ENCODE results near the gene AGAP1. TPM values are rescaled to one million over a fixed set of nuclear protein-coding genes. Genes with fewer than 3 reads are reported as not detected.

Gene AGAP1
- total RNA-seq, 1 experiment from 2014 or later: 25.8 TPM

- peaks cover 8 to 10% of the 10 kb centered on the region in 2 experiments for H3K4me1 Mint-ChIP-seq
- TF ChIP-seq, protein P1, sequence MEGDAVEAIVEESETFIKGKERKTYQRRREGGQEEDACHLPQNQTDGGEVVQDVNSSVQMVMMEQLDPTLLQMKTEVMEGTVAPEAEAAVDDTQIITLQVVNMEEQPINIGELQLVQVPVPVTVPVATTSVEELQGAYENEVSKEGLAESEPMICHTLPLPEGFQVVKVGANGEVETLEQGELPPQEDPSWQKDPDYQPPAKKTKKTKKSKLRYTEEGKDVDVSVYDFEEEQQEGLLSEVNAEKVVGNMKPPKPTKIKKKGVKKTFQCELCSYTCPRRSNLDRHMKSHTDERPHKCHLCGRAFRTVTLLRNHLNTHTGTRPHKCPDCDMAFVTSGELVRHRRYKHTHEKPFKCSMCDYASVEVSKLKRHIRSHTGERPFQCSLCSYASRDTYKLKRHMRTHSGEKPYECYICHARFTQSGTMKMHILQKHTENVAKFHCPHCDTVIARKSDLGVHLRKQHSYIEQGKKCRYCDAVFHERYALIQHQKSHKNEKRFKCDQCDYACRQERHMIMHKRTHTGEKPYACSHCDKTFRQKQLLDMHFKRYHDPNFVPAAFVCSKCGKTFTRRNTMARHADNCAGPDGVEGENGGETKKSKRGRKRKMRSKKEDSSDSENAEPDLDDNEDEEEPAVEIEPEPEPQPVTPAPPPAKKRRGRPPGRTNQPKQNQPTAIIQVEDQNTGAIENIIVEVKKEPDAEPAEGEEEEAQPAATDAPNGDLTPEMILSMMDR (conservative IDR thresholded peaks at IDR 0.05): no peak
- H2BK5ac ChIP-seq (ENCODE audit: insufficient read length, low read length): no peak overlapping the region
- peaks cover 3% of the 10 kb centered on the region for H3K23me2 ChIP-seq (ENCODE audit: insufficient read length, low read depth, low read length, poor library complexity, severe bottlenecking)
- peaks cover 13% of the 10 kb centered on the region; the same call in 1 of the 2 replicates for H3K27me3 Mint-ChIP-seq (ENCODE audit: low read depth)
- H2BK12ac ChIP-seq (ENCODE audit: insufficient read length, low read depth, low read length): no peak overlapping the region
- no peak overlapping the region for H3T11ph ChIP-seq (ENCODE audit: low read length)
- no peaks in the 10 kb centered on the region for H3K9me3 Mint-ChIP-seq
- WGBS (ENCODE audit: extremely low coverage, insufficient read length, low lambda C conversion rate): no CpG with 5 or more reads among the region's 5 CpGs
- no peak overlapping the region for H3K23ac ChIP-seq (ENCODE audit: insufficient read length, low read depth, low read length)
- H3K27ac ChIP-seq (ENCODE audit: insufficient read length, low read depth, low read length): no peak overlapping the region
- no peak overlapping the region for H3K27ac Mint-ChIP-seq
- H3K79me1 ChIP-seq (ENCODE audit: insufficient read depth, low read depth, low read length, poor library complexity, severe bottlenecking): no peaks in the 10 kb centered on the region
- H3K4me3 Mint-ChIP-seq: no peak overlapping the region
- H3K18ac ChIP-seq (ENCODE audit: insufficient read length, low read depth, low read length): no peak overlapping the region
- no peak for DNase-seq
- no peak overlapping the region for H2AK5ac ChIP-seq (ENCODE audit: insufficient read length, low read length)
- no peak overlapping the region for H4K91ac ChIP-seq (ENCODE audit: insufficient read length, low read depth, low read length)
- H2BK120ac ChIP-seq (ENCODE audit: low read depth, low read length, poor library complexity, severe bottlenecking): no peak overlapping the region
- H3K9me3 ChIP-seq (ENCODE audit: control insufficient read depth, low read depth, low read length): no peaks in the 10 kb centered on the region
- H4K5ac ChIP-seq (ENCODE audit: insufficient read length, low read depth, low read length): no peak overlapping the region
- no peak overlapping the region for H2BK20ac ChIP-seq (ENCODE audit: low read depth, low read length, poor library complexity, severe bottlenecking)
- H3K56ac ChIP-seq (ENCODE audit: insufficient read length, low read depth, low read length): no peak overlapping the region
- no peaks in the 10 kb centered on the region for H3K27me3 ChIP-seq (ENCODE audit: insufficient read depth, low read length)
- no peak overlapping the region for H3K4me2 ChIP-seq (ENCODE audit: insufficient read depth, insufficient read length, low read length)
- H3K4me1 ChIP-seq (ENCODE audit: insufficient read depth, low read length): no peaks in the 10 kb centered on the region
- H3K14ac ChIP-seq (ENCODE audit: insufficient read depth, low read length): no peak overlapping the region
- H3K36me3 Mint-ChIP-seq (ENCODE audit: insufficient read depth in 1 of 3, low read depth in 3 of 3): no peaks in the 10 kb centered on the region
- no peak overlapping the region for H3K9ac ChIP-seq (ENCODE audit: extremely low read depth, insufficient read length, low read length)
- H2AFZ ChIP-seq (ENCODE audit: low read length): no peak overlapping the region
- no peaks in the 10 kb centered on the region for H4K20me1 ChIP-seq (ENCODE audit: control insufficient read depth, insufficient read depth, insufficient read length)
- no peak overlapping the region for H2BK15ac ChIP-seq (ENCODE audit: low read depth, low read length)
- no peak overlapping the region for H4K8ac ChIP-seq (replicated peaks; ENCODE audit: insufficient read length, low read depth, low read length)
- no peaks in the 10 kb centered on the region for H3K79me2 ChIP-seq (ENCODE audit: insufficient read depth, low read length)
- H3K4ac ChIP-seq (ENCODE audit: low read depth, low read length): no peak overlapping the region
Observed at GRCh38 chr2:235467588-235467987, 26.3 kb upstream of the AGAP1 start.

Measured in H9 (cell line).